GM04504 (cell line): ENCODE results near the gene CIAPIN1.
"Not testable (repeated sequence)": the region's sequence is repeated elsewhere in the genome, so short reads cannot be mapped to it uniquely, and the experiment has no call there.

ENCODE experiments used
- DNase-seq: peaks from one replicate; pipeline ENCODE4 v3.0.0-alpha.2; 2012; ENCODE audit warnings: low read depth

Gene CIAPIN1

DNA sequence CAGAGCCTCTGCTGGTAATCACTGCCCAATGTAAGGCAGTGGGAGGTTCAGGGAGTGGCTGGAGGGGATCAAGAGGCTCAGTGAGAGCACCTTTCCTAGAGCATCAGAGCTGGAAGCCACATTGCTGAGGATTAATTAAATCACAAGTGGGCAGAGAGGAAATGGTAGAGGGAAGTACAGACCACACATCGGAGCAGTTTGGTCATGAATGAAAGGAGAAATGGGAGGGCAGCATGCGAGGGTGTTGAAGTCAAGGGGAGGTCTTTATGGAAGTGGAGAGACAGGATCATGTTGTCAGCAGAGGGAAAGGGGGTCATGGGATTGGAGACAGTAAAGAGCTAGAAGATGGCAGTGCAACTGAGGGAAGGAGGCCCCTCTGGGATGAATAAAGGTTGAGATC lies 40.3 kb downstream of the CIAPIN1 start:
- DNase-seq = no peak

DNA sequence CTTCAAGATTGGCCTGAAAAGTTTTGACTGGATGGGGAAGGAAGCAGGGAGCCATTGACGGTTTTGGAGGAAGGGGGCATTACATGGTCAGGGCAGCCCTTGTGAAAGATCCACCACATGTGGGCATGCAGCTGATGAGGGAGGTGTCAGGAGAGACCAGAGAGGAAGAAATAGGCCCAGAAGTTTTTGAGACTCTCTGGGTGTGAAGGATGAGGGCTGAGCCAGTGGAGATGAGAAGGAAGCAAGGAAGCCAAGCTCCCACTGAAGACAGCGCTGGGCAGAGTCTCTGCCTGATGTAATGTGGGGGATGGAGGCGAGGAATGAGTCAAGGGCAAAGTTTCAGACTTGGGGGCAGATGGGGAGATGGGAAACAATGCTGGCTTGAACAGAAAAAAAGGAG lies 42.1 kb downstream of the CIAPIN1 start:
- DNase-seq = no peak

DNA sequence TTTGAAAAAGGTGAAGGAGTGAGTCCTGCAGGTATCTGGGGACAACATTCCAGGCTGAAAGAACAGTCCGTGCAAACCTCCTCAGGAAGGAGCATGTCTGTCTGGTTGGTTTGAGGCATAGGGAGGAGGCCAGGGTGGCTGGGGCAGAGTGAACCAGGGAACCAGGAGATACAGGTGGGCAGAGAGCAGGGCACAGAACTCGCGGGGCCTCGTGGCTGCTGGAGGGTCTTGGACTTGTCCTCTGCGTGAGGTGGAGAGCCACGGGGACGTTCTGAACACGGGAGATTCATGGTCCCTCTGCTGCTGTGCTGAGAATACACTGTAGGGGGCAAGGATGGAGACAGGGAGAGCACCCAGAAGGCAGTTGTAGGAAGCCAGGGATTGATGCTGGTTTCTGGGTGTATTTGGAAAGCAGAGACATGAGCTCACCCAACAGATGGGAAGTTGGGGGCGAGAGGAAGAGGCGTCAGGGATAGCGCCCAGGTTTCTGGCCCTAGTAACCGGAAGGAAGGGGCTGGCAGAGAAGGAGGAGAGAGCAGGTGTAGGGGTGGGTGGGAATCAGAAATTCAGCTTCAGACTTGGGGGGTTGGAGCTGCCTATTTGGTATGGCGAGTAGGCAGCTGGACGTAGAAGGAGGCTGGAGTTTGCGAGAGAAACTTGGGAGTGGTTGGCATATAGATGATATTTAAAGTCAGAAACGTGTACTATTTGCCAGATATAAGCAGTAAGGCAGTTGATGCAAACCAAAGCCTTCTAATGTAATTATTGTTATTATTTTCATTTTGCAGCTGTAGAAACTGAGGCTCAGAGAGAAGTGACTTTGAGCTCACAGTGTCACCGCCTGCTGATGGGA lies 43.0 kb downstream of the CIAPIN1 start, which contains the start of gene CCL17:
CCL17 (plus strand) TSS at position 803 of the 853 bp plus-strand sequence. CDS start 9,166 bp downstream, outside the sequence.
- DNase-seq = no peak

DNA sequence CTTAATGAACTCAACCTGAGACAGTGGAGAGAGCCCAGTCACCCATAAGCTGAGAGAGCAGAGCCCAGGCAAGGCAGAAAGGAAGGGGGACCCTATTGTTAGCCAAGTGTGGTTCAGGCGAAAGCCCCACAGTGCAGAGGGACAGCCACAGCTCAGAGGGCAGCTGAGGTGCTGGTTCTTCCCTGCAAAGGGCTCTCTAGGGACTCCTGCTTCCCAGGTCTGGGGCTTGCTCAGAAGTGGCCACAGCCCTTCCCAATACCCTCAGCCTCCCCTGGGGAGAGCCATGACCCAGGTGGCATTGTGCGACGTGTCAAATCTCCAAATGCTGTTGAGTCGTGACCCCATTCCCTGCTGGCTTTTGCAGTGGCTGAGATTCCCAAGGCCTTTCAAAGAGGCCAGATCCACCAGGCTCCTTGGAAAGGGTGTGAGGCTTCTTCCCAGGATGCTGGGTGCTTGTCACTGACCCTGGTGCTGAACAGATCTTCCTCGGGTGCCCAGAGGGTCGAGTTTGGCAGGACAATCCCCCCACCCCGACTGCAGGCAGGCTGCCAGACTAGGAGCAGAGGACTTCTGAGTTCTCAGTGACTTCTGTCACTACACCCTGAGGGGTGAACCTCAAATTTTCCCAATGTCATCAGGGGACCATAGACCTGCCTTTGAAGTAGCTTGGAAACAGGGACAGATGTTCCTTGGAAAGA lies 45.1 kb downstream of the CIAPIN1 start:
- DNase-seq = no peak

DNA sequence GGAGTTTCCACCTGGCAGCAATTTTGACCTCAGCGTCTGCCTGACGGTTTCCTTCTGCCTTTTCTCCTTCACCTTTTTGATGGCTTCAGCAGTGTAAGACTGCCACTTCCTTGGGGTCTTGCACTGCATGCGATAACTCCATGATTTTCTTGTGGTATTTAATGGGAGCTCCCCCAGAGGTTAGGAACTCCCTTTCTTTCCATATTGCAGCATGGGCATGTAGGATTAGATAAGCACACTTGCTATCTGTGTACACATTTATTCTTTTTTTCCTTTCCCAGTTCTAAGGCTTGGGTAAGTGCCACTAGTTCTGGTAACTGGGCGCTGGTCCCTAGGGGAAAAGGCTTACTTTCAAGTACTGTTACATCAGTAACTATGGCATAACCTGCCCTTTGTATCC lies 49.7 kb downstream of the CIAPIN1 start:
- not testable (repeated sequence) for DNase-seq

DNA sequence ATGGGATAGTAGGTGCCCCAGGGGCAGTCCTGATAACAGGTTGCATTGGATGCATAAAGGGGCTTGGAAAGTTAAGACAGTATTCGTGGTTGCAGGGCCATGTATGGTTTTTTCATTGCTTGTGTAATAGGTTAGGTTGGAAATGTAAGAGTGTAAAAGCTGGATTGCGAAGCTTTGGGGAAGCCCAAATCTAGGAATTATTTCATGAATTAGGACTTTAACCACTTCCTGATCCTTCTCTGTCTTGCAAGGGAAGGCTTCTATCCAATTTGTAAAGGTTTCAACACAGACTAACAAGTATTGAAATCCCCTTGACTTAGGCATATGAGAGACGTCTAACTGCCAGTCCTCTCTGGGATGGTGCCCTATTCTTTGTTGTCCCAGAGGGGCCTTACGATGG lies 50.4 kb downstream of the CIAPIN1 start:
- DNase-seq = no peak

DNA sequence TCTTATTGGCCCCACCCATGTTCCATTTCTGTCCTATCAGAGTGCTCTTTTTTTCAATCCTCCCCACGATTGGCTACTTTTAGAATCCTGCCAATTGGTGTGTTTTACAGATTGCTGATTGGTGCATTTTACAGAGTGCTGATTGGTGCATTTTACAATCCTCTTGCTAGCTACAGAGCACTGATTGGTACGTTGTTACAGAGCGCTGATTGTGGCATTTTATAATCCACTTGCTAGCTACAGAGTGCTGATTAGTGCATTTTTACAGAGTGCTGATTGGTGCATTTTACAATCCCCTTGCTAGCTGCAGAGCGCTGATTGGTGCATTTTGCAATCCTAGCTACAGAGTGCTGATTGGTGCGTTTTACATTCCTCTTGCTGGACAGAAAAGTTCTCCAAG lies 52.2 kb downstream of the CIAPIN1 start:
- DNase-seq = no peak

DNA sequence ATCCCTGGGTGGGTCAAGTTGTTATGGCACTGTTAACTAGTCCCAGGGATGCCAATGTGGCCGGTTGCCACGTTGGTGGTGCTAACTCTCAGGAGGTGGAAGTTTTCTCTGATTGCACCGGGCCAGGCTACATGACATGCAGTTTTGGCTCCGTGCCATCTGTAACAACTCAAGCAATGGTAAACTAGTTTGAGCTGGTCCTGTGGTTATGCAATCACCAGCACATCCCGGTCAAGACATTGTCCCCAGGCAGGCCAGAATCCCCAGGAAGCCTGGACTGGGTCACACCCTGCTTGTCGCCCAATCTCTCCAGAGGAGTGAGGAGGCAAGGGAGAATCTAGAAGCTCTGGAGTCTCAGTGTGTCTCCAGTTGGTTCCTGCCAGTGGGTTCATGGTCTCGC lies 52.7 kb downstream of the CIAPIN1 start:
- no peak for DNase-seq

DNA sequence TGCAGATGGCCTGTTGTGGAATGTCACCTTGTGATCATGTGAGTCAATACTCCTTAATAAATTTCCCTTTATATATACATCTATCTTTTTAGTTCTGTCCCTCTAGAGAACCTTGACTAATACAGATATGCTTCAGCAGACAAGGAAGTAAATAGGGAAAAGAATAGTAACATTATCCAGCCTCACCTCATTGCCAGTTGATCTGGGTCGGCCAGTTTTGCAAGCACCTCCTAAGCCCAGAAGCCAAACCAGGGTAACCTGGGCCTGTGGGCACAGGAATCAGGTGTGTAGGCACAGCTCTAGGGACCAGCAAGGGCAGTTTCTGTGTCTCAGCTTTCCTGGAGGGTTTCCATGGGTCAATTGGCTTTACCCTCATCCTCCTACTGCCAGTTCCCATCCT lies 54.5 kb downstream of the CIAPIN1 start:
- no peak for DNase-seq

DNA sequence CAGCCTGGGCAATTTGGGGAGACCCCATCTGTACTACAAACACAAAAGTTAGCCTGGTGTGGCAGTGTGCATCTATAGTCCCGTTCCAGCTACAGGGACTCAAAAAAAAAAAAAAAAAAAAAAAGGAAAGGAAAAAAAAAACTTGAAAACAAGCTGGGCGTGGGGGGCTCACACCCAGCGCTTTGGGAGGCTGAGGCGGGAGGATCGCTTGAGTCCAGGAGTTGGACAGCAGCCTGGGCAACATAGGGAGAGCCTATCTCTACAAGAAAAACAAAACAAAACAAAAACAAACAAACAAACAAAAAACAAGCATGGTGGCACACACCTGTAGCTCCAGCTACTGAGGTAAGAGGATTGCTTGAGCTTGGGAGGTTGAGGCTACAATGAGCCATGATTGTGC lies 55.5 kb downstream of the CIAPIN1 start:
- no peak for DNase-seq

DNA sequence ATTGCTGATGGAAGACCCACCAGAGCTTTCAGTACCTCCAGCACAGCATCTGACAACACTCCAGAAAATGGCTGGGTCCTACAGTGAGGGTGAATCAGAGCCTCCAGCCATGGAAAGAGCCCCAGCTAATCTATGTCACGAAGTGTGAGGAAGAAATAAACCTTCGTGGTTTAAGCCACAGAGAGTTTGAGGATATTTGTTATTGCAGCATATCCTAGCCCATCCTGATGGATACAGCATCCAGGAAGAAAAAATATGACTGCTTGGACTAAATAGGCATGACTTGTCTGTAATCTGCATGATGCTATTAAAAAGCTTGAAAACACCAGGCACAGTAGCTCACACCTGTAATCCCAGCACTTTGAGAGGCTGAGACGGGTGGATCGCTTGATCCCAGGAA lies 55.9 kb downstream of the CIAPIN1 start:
- DNase-seq = no peak

DNA sequence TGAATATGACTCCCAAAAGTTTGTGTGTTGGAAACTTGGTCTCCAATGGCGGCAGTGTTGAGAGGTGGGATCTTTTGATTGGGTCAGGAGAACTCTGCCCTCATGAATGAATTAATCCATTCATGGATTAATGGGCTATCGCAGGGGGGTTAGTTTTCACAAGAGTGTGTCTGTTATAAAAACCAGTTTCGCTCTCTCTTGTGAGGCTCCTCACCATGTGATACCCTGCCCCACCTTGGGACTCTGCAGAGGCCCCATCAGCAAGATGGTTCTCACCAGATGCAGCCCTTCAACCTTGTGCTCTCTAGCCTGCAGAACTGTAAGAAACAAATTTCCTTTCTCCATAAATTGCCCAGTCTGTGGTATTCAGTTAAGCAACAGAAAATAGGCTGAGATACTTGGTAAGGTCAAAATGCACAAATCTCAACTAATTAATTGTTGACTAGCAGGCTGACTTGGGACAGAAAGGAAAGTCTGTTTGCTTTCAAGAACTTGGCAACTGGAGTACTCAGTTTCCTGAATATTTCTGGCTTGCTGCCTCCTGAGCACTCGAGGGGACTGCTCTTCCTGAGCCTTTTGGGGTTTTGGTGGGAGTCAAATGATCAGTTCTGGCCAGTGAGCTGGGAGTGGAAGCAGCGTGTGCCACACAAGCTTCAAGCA lies 56.4 kb downstream of the CIAPIN1 start:
- DNase-seq = no peak

DNA sequence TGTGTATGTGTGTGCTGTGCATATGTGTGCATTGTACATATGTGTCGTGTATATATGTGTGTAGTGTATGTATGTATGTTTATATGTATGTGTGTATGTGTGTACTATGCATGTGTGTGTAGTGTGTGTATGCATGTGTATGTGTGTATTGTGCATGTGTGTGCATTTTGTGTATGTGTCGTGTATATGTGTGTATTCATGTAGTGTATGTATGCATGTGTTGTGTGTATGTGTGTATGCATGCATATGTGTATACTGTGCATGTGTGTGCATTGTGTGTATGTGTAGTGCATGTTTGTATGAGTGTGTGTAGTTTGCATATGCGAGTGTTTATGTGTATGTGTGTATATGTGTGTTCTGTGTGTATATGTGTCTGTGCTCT lies 58.1 kb downstream of the CIAPIN1 start:
- no peak for DNase-seq

DNA sequence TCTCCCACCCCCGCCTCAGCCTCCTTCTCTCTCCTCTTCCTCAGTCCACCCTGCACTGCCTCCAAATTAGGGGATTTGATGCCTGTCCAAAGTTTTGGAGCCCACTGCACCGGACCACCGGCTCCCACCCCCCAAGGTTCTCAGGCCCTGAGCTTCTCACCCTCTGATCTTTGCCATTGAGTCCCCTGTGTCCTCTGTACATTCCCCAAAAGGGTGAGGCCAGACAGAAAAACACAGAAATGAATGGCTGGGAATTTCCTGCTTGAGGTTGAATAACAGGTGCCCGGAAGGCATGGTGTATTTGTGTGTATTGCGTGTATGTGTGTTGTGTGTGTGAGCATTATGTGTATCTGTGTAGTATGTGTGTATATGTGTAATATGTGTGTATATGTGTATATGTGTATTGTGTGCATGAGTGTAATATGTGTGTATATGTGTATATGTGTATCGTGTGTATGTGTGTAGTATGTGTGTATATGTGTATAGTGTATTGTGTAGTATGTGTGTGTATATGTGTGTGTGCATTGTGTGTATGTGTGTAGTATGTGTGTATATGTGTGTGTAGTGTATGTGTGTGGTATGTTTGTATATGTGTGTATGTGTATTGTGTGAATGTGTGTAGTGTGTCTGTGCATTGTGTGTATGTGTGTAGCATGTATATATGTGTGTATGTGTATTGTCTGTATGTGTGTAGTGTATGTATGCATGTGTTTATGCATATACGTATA lies 58.7 kb downstream of the CIAPIN1 start:
- no peak for DNase-seq

DNA sequence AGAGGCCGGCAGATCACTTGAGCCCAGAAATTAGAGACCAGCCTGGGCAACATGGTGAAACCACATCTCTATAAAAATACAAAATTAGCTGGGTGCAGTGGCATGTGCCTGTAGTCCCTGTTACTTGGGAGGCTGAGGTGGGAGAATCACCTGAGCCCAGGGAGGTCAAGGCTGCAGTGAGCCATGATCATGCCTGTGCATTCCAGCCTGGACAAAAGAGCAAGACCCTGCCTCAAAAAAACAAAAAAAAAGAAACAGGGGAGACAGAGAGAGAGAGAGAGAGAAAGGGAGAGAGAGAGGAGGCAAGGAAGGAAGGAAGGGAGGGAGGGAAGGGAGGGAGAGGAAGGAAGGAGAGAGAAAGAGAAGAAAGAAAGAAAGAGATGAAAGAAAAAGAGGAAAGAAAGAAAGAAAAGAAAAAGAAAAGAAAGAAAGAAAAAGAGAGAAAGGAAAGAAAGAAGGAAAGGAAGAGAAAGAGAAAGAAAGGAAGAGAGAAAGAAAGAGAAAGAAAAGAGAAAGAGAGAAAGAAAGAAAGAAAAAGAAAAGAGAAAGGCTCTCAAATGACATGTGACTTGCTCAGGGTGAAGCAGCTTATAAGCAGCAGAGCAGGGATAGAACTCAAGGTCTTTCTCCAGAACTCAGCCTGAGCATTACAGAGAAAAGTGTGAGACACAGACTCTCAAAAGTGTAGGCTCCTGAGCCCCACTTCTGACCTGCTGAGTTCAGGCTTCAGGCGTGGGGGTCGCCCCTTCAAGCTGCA lies 59.4 kb downstream of the CIAPIN1 start:
- no peak for DNase-seq

DNA sequence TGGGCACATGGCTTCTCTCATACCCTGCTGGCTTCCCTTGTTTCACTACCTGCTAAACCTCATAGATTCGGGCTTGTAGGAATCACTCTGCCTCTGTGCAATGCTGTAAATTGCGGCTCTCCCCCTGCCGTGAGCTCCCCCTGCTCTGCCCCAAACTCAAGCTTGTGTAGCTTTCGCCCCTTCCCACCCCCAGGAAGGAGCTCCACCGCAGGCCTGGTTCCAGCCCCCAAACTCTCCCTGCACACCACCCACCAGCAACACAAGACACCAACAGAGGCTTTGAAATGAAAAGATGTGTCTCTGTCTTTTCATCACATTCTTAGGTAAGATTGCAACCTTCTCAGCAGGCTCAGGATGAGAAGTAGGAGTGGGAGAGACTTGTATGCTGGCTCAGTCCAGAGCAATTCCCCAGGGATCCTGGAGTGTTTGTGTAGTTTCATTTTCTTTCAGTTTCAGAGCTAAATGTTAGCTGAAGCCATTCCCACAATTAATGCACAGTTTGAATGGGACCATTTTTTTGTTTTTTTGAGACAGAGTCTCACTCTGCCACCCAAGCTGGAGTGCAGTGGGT lies 60.7 kb downstream of the CIAPIN1 start:
- DNase-seq = no peak

DNA sequence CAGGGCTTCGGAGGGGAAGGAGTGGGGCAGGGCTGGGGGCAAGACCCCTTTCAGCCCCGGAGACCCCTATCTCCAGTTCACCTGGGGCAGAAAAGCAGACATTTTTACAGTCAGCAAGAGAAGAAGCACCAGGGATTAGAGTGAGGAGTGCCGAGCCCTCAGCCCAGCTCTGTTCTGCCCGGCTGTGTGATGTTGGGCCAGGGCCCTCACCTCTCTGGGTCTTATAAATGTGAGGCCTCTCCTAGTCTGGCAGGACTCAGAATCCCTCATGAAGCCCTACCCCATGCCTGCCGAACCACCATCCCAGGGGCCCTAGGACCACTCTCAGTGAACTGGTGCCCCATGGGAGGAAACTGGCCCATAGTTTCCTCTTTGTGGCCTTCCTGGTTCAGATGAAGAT lies 62.1 kb downstream of the CIAPIN1 start:
- DNase-seq = no peak

DNA sequence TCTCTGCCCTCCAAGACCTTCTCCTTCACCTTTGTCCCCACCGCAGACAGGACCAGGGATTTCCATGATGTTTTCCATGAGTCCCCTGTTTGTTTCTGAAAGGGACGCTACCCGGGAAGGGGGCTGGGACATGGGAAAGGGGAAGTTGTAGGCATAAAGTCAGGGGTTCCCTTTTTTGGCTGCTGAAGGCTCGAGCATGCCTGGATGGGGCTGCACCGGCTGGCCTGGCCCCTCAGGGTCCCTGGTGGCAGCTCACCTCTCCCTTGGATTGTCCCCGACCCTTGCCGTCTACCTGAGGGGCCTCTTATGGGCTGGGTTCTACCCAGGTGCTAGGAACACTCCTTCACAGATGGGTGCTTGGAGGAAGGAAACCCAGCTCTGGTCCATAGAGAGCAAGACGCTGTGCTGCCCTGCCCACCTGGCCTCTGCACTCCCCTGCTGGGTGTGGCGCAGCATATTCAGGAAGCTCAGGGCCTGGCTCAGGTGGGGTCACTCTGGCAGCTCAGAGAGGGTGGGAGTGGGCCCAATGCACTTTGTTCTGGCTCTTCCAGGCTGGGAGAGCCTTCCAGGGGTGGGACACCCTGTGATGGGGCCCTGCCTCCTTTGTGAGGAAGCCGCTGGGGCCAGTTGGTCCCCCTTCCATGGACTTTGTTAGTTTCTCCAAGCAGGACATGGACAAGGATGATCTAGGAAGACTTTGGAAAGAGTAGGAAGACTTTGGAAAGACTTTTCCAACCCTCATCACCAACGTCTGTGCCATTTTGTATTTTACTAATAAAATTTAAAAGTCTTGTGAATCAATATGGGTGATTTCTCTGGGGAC lies 62.7 kb downstream of the CIAPIN1 start:
- no peak for DNase-seq

DNA sequence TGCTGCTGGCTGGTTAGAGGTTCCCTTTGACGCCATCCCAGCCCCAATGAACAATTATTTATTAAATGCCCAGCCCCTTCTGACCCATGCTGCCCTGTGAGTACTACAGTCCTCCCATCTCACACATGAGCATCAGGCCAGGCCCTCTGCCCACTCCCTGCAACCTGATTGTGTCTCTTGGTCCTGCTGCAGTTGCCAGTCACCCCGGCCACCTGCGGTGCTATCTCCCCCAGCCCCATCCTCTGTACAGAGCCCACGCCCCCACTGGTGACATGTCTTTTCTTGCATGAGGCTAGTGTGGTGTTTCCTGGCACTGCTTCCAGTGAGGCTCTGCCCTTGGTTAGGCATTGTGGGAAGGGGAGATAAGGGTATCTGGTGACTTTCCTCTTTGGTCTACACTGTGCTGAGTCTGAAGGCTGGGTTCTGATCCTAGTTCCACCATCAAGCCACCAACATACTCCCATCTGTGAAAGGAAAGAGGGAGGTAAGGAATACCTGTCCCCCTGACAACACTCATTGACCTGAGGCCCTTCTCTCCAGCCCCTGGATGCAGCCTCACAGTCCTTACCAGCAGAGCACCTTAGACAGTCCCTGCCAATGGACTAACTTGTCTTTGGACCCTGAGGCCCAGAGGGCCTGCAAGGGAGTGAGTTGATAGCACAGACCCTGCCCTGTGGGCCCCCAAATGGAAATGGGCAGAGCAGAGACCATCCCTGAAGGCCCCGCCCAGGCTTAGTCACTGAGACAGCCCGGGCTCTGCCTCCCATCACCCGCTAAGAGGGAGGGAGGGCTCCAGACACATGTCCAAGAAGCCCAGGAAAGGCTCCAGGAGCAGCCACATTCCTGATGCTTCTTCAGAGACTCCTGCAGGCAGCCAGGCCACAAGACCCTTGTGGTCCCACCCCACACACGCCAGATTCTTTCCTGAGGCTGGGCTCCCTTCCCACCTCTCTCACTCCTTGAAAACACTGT lies 63.6 kb downstream of the CIAPIN1 start:
- no peak for DNase-seq
